ENCODE measurements around the gene YAE1. TPM values are rescaled to one million over a fixed set of nuclear protein-coding genes. Genes with fewer than 3 reads are reported as not detected.

Gene YAE1
- total RNA-seq, 1 donor from 2014 or later: 27.8 TPM

DNA sequence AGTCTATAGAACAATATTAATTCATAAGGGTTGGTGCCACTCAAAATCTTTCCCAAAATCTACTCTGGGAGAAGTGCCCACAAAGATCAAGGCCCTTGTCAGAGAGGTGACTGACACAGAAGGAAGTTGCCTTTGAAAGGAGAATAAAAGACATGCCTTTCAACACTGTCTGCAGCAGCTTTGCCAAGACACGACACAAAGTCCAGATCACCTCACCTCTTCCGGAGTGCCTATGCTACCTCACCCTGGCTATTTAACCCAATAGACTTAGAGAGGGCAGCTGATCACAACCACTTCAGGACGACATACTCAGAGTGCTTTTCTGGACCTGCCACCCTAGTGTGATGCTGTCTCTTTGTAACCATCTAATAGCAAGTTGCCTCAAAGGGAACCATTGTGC lies 49.0 kb upstream of the YAE1 start:
- no peak overlapping the region for H3K4me2 ChIP-seq (ENCODE audit: low read length)
- Mint-ChIP-seq H3K36me3 (ENCODE audit: low read depth, unreplicated experiment) (no peaks in the 10 kb centered on the region), H3K9me3 (ENCODE audit: unreplicated experiment) (no peaks in the 10 kb centered on the region), H3K27me3 (ENCODE audit: low read depth, unreplicated experiment) (peaks cover 9% of the 10 kb centered on the region), H3K4me3 (ENCODE audit: unreplicated experiment) (no peak overlapping the region), H3K4me1 (ENCODE audit: low read depth, unreplicated experiment) (no peaks in the 10 kb centered on the region), H3K27ac (ENCODE audit: unreplicated experiment) (no peak overlapping the region)
- no peaks in the 10 kb centered on the region for H3K4me1 ChIP-seq (ENCODE audit: insufficient read depth, low read length)
- no peaks in the 10 kb centered on the region for H3K79me2 ChIP-seq (ENCODE audit: insufficient read depth, low read length)
- no peak overlapping the region for H2AFZ ChIP-seq (ENCODE audit: low read depth, low read length)
- no peak overlapping the region for H3K9ac ChIP-seq (ENCODE audit: low read length)
- H3K9me3 ChIP-seq (ENCODE audit: insufficient read depth, low read depth, low read length): no peaks in the 10 kb centered on the region
- peaks cover 7% of the 10 kb centered on the region for H3K27me3 ChIP-seq (ENCODE audit: insufficient read depth, low read length)
- DNase-seq (ENCODE audit: low read depth) (no peak), FAIRE-seq (no peak)
- no peak overlapping the region for H3K4me3 ChIP-seq (ENCODE audit: insufficient read depth, low read depth, low read length)
- TF ChIP-seq, protein P1, sequence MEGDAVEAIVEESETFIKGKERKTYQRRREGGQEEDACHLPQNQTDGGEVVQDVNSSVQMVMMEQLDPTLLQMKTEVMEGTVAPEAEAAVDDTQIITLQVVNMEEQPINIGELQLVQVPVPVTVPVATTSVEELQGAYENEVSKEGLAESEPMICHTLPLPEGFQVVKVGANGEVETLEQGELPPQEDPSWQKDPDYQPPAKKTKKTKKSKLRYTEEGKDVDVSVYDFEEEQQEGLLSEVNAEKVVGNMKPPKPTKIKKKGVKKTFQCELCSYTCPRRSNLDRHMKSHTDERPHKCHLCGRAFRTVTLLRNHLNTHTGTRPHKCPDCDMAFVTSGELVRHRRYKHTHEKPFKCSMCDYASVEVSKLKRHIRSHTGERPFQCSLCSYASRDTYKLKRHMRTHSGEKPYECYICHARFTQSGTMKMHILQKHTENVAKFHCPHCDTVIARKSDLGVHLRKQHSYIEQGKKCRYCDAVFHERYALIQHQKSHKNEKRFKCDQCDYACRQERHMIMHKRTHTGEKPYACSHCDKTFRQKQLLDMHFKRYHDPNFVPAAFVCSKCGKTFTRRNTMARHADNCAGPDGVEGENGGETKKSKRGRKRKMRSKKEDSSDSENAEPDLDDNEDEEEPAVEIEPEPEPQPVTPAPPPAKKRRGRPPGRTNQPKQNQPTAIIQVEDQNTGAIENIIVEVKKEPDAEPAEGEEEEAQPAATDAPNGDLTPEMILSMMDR (IDR thresholded peaks at IDR 0.05; ENCODE audit: insufficient read depth, low read depth, low read length): no peak
- no peak for TF ChIP-seq EZH2 (IDR thresholded peaks at IDR 0.05; ENCODE audit: insufficient read depth, low read length)
- no peak overlapping the region for H3K27ac ChIP-seq (ENCODE audit: low read depth, low read length)
- H4K20me1 ChIP-seq (ENCODE audit: insufficient read depth, low read length): no peaks in the 10 kb centered on the region
- H3K36me3 ChIP-seq (ENCODE audit: insufficient read depth, low read length): no peaks in the 10 kb centered on the region

DNA sequence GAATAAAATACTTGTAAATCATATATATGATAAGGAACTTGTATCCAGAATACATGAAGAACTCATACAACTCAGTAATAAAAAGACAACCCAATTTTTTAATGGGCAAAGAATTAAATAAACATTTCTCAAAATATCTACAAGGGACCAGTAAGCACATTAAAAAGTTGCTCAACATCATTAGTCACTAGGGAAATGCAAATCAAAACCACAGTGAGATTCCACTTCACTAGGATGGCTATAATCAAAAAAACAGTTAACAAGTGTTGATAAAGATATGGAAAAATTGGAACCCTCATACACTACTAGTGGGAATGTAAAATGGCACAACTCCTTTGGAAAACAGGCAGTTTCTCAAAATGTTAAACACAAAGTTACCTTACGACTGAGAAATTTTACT lies 40.3 kb upstream of the YAE1 start:
- peaks cover 8% of the 10 kb centered on the region for H3K27me3 Mint-ChIP-seq (ENCODE audit: low read depth, unreplicated experiment)
- FAIRE-seq (no peak), DNase-seq (ENCODE audit: low read depth) (peak; percentile 38)
- Histone ChIP-seq H3K4me3 (ENCODE audit: insufficient read depth, low read depth, low read length) (no peak overlapping the region), H3K36me3 (ENCODE audit: insufficient read depth, low read length) (no peaks in the 10 kb centered on the region), H3K9me3 (ENCODE audit: insufficient read depth, low read depth, low read length) (no peaks in the 10 kb centered on the region), H3K79me2 (ENCODE audit: insufficient read depth, low read length) (no peaks in the 10 kb centered on the region), H3K27ac (ENCODE audit: low read depth, low read length) (no peak overlapping the region), H4K20me1 (ENCODE audit: insufficient read depth, low read length) (no peaks in the 10 kb centered on the region), H3K4me2 (ENCODE audit: low read length) (no peak overlapping the region), H2AFZ (ENCODE audit: low read depth, low read length) (no peak overlapping the region), H3K9ac (ENCODE audit: low read length) (no peak overlapping the region), H3K4me1 (ENCODE audit: insufficient read depth, low read length) (no peaks in the 10 kb centered on the region), H3K27me3 (ENCODE audit: insufficient read depth, low read length) (peaks cover 4% of the 10 kb centered on the region)
- H3K4me3 Mint-ChIP-seq (ENCODE audit: unreplicated experiment): no peak overlapping the region
- peaks cover 2% of the 10 kb centered on the region for H3K4me1 Mint-ChIP-seq (ENCODE audit: low read depth, unreplicated experiment)
- H3K36me3 Mint-ChIP-seq (ENCODE audit: low read depth, unreplicated experiment): no peaks in the 10 kb centered on the region
- H3K27ac Mint-ChIP-seq (ENCODE audit: unreplicated experiment): no peak overlapping the region
- TF ChIP-seq EZH2 (IDR thresholded peaks at IDR 0.05; ENCODE audit: insufficient read depth, low read length): no peak
- TF ChIP-seq, protein P1 (IDR thresholded peaks at IDR 0.05; ENCODE audit: insufficient read depth, low read depth, low read length): no peak
- no peaks in the 10 kb centered on the region for H3K9me3 Mint-ChIP-seq (ENCODE audit: unreplicated experiment)

DNA sequence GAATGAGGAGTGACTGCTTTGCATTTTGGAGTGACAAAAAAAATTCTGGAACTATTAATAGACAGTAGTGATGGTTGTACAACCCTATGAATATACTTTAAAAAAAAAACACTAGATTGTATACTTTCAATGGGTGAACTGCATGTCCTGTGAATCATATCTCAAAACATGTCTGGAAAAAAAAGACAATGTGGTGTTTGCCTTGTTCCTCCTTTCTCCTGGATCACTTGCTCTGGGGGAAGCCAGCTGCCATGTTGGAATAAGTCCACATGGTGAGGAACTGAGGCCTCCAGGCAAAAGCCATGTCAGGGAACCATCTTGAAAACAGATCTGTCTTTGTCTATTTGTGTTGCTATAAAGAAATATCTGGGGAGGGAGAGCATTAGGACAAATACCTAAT lies 39.5 kb upstream of the YAE1 start:
- Mint-ChIP-seq H3K27me3 (ENCODE audit: low read depth, unreplicated experiment) (peaks cover 8% of the 10 kb centered on the region), H3K36me3 (ENCODE audit: low read depth, unreplicated experiment) (no peaks in the 10 kb centered on the region), H3K9me3 (ENCODE audit: unreplicated experiment) (no peaks in the 10 kb centered on the region), H3K4me3 (ENCODE audit: unreplicated experiment) (no peak overlapping the region), H3K4me1 (ENCODE audit: low read depth, unreplicated experiment) (peaks cover 2% of the 10 kb centered on the region), H3K27ac (ENCODE audit: unreplicated experiment) (peak overlapping the region; percentile 26)
- H2AFZ ChIP-seq (ENCODE audit: low read depth, low read length): no peak overlapping the region
- H4K20me1 ChIP-seq (ENCODE audit: insufficient read depth, low read length): no peaks in the 10 kb centered on the region
- TF ChIP-seq EZH2 (IDR thresholded peaks at IDR 0.05; ENCODE audit: insufficient read depth, low read length): no peak
- TF ChIP-seq, protein P1 (IDR thresholded peaks at IDR 0.05; ENCODE audit: insufficient read depth, low read depth, low read length): no peak
- H3K27me3 ChIP-seq (ENCODE audit: insufficient read depth, low read length): peaks cover 4% of the 10 kb centered on the region
- H3K4me1 ChIP-seq (ENCODE audit: insufficient read depth, low read length): no peaks in the 10 kb centered on the region
- H3K27ac ChIP-seq (ENCODE audit: low read depth, low read length): no peak overlapping the region
- H3K9ac ChIP-seq (ENCODE audit: low read length): no peak overlapping the region
- H3K79me2 ChIP-seq (ENCODE audit: insufficient read depth, low read length): no peaks in the 10 kb centered on the region
- no peak for FAIRE-seq
- DNase-seq (ENCODE audit: low read depth): no peak
- H3K4me3 ChIP-seq (ENCODE audit: insufficient read depth, low read depth, low read length): no peak overlapping the region
- no peaks in the 10 kb centered on the region for H3K9me3 ChIP-seq (ENCODE audit: insufficient read depth, low read depth, low read length)
- H3K4me2 ChIP-seq (ENCODE audit: low read length): no peak overlapping the region
- H3K36me3 ChIP-seq (ENCODE audit: insufficient read depth, low read length): no peaks in the 10 kb centered on the region

All from astrocyte (in vitro differentiated cells and primary cell).